PC-9 (cell line): ENCODE data around the gene TNFRSF14. TPM values are rescaled to one million over a fixed set of nuclear protein-coding genes. Genes with fewer than 3 reads are reported as not detected.

Experiments used
- BruUV-seq: library from RNA; stranded (reverse); fragments of 400-500 nt; replicated peaks from 2 replicates; lab custom pipeline; 2021; lab: Mats Ljungman, UMichigan
- CTCF ChIA-PET: fragments of 300-600 bp; sonication (Branson Sonifier 250); formaldehyde crosslinking; loops from one replicate; lab custom pipeline; 2022; ENCODE audit warnings: antibody characterized with exemption; lab: Charles Lee
- POLR2A ChIA-PET: fragments of 300-600 bp; sonication (Branson Sonifier 250); formaldehyde crosslinking; loops from one replicate; lab custom pipeline; 2022; ENCODE audit warnings: antibody characterized with exemption; ENCODE audit not compliant: unreplicated experiment; lab: Charles Lee
- DNase-seq, 2 experiments: peaks; one replicate each; pipeline versions ENCODE4 v3.0.0 to v3.0.0-alpha.2; 2015 to 2022; ENCODE audit warnings: mixed read lengths in 1 of 2
- H2AFZ ChIP-seq: fragments of 200-600 bp; sonication (generic); 2 replicates; pipeline ENCODE4 v1.8.1; 2017; ENCODE audit warnings: antibody characterized with exemption
- H3F3A ChIP-seq: fragments of 200-600 bp; sonication (generic); 2 replicates; pipeline ENCODE4 v1.8.1; 2017; ENCODE audit warnings: antibody characterized with exemption, mild to moderate bottlenecking, low read depth; ENCODE audit not compliant: insufficient read depth
- H3K27ac ChIP-seq: fragments of 200-600 bp; sonication (generic); 2 replicates; pipeline ENCODE4 v1.6.1; 2016; ENCODE audit warnings: mixed run types
- H3K27me3 ChIP-seq: fragments of 200-600 bp; sonication (generic); 2 replicates; pipeline ENCODE4 v1.6.1; 2016; ENCODE audit warnings: low read depth, mixed run types; ENCODE audit not compliant: insufficient read depth
- H3K36me3 ChIP-seq: fragments of 200-600 bp; sonication (generic); 2 replicates; pipeline ENCODE4 v1.6.1; 2016; ENCODE audit warnings: low read depth, mixed run types
- H3K4me1 ChIP-seq: fragments of 200-600 bp; sonication (generic); replicated peaks from 2 replicates; pipeline ENCODE4 v1.6.1; 2016; ENCODE audit warnings: mixed run types; ENCODE audit not compliant: insufficient read depth
- H3K4me2 ChIP-seq: fragments of 200-600 bp; sonication (generic); 2 replicates; pipeline ENCODE4 v1.6.1; 2017; ENCODE audit warnings: mixed run types
- H3K4me3 ChIP-seq: fragments of 200-600 bp; sonication (generic); 2 replicates; pipeline ENCODE4 v1.6.1; 2016; ENCODE audit warnings: mixed run types
- H3K79me2 ChIP-seq: fragments of 200-600 bp; sonication (generic); 2 replicates; pipeline ENCODE4 v1.6.1; 2017; ENCODE audit warnings: low read depth, mixed run types
- H3K9me2 ChIP-seq: fragments of 200-600 bp; sonication (generic); 2 replicates; pipeline ENCODE4 v1.8.1; 2017; ENCODE audit warnings: mild to moderate bottlenecking; ENCODE audit not compliant: insufficient read depth
- H3K9me3 ChIP-seq: fragments of 200-600 bp; sonication (generic); 2 replicates; pipeline ENCODE4 v1.8.1; 2016; ENCODE audit warnings: low read depth; ENCODE audit not compliant: insufficient read depth
- H4K20me1 ChIP-seq: fragments of 200-600 bp; sonication (generic); 2 replicates; pipeline ENCODE4 v1.8.1; 2017; ENCODE audit not compliant: insufficient read depth
- CTCF ChIP-seq: fragments of 200-600 bp; sonication (generic); conservative IDR thresholded peaks from 2 replicates; pipeline ENCODE4 v1.6.1; 2017; ENCODE audit warnings: mixed run types, antibody characterized with exemption, mild to moderate bottlenecking, moderate library complexity
- EZH2 ChIP-seq: fragments of 200-600 bp; sonication (generic); IDR thresholded peaks from 2 replicates; pipeline ENCODE4 v1.8.0; 2017; ENCODE audit warnings: antibody characterized with exemption, low read depth
- intact Hi-C: fragments of 100-400 bp; cut with micrococcal nuclease; formaldehyde crosslinking; loops from one replicate; pipeline ENCODE4 v1.10.0; 2022; ENCODE audit not compliant: unreplicated experiment
- total RNA-seq: library from RNA; stranded (reverse); gene quantifications from 2 replicates; pipeline ENCODE4 v1.2.3, GENCODE V29; 2021

Gene TNFRSF14
- total RNA-seq, 1 experiment from 2014 or later = 9.9 TPM

- Histone ChIP-seq H3K9me3 (no peaks in the 10 kb centered on the region), H3K27ac (no peak overlapping the region), H3K36me3 (no peaks in the 10 kb centered on the region), H3K4me3 (no peak overlapping the region), H3K4me2 (no peak overlapping the region), H3K27me3 (0 out of 2 replicates have a peak, but pooled peaks cover 2% of the 10 kb centered on the region), H3K79me2 (no peaks in the 10 kb centered on the region), H3K4me1 (peaks cover 32% of the 10 kb centered on the region), H3F3A (no peaks in the 10 kb centered on the region; the same call in 1 of the 2 replicates), H2AFZ (no peak overlapping the region), H4K20me1 (no peaks in the 10 kb centered on the region), H3K9me2 (no peaks in the 10 kb centered on the region)
- no peak for TF ChIP-seq CTCF
- no peak for TF ChIP-seq EZH2
- intact Hi-C loops = loop anchor here (1.0 to 10.0 kb wide), 2 partner anchors 9 to 221 kb away; no protein-coding TSS in a partner anchor
- DNase-seq = no peak
- no TSS peak for BruUV-seq
- ChIA-PET CTCF (no interaction called here), POLR2A (no interaction called here)
Measured at GRCh38 chr1:2535981-2536380, 20.2 kb upstream of the TNFRSF14 start.

- POLR2A ChIA-PET = no interaction called here
- no TSS peak for BruUV-seq
- H3K4me2 ChIP-seq = no peak overlapping the region
- H3K4me3 ChIP-seq = no peak overlapping the region
- H3K36me3 ChIP-seq = no peaks in the 10 kb centered on the region
- no peaks in the 10 kb centered on the region for H3K9me3 ChIP-seq
- intact Hi-C loops = loop anchor here (10.0 kb wide), 1 partner anchor 223 kb away; no protein-coding TSS in a partner anchor
- H3K9me2 ChIP-seq = no peaks in the 10 kb centered on the region
- peaks cover 37% of the 10 kb centered on the region for H3K4me1 ChIP-seq
- H3K27me3 ChIP-seq = no peaks in the 10 kb centered on the region
- no peak overlapping the region for H2AFZ ChIP-seq
- no peak for DNase-seq
- CTCF ChIA-PET = no interaction called here
- no peak for TF ChIP-seq EZH2
- TF ChIP-seq CTCF = no peak
- no peak overlapping the region for H3K27ac ChIP-seq
- peaks cover 13% of the 10 kb centered on the region; the same call in 1 of the 2 replicates for H3F3A ChIP-seq
- no peaks in the 10 kb centered on the region for H3K79me2 ChIP-seq
- no peaks in the 10 kb centered on the region for H4K20me1 ChIP-seq
Measured at GRCh38 chr1:2537784-2538115, 18.4 kb upstream of the TNFRSF14 start.

- no peak overlapping the region for H3K27ac ChIP-seq
- H3K36me3 ChIP-seq = no peaks in the 10 kb centered on the region
- H3K4me1 ChIP-seq = peaks cover 31% of the 10 kb centered on the region
- TF ChIP-seq EZH2 (no peak), CTCF (no peak)
- CTCF ChIA-PET = no interaction called here
- no peak overlapping the region for H3K4me3 ChIP-seq
- DNase-seq = no peak
- H2AFZ ChIP-seq = no peak overlapping the region
- BruUV-seq = no TSS peak
- no peaks in the 10 kb centered on the region for H3K79me2 ChIP-seq
- POLR2A ChIA-PET = no interaction called here
- H3K9me2 ChIP-seq = no peaks in the 10 kb centered on the region
- no peaks in the 10 kb centered on the region for H3K9me3 ChIP-seq
- H3F3A ChIP-seq = peaks cover 19% of the 10 kb centered on the region; the same call in 1 of the 2 replicates
- no peaks in the 10 kb centered on the region for H4K20me1 ChIP-seq
- no peaks in the 10 kb centered on the region for H3K27me3 ChIP-seq
- H3K4me2 ChIP-seq = no peak overlapping the region
- intact Hi-C loops = loop anchor here (10.0 kb wide), 1 partner anchor 224 kb away; no protein-coding TSS in a partner anchor
Measured at GRCh38 chr1:2538376-2538775, 17.8 kb upstream of the TNFRSF14 start.
